WTC11 (cell line): Measurements from ENCODE around the gene NFE2L3. TPM values are rescaled to one million over a fixed set of nuclear protein-coding genes. Genes with fewer than 3 reads are reported as not detected.

ENCODE experiments used
- ATAC-seq: fragments of 200-7000 bp; cut with Tn5 transposase; 2 replicates; pipeline ENCODE4 v1.10.0; 2021; ENCODE audit warnings: mild to moderate bottlenecking, moderate library complexity
- CTCF ChIA-PET: fragments of 300-600 bp; sonication (Branson Sonifier 250); formaldehyde crosslinking; loops from one replicate; lab custom pipeline; 2021; ENCODE audit warnings: antibody characterized with exemption; lab: Charles Lee
- POLR2A ChIA-PET: fragments of 350-600 bp; sonication (Branson Sonifier 250); formaldehyde crosslinking; loops from one replicate; lab custom pipeline; 2021; ENCODE audit warnings: antibody characterized with exemption; lab: Charles Lee
- DNase-seq: peaks from one replicate; pipeline ENCODE4 v3.0.0; 2021; ENCODE audit warnings: low spot score
- H3K27ac Mint-ChIP-seq: 2 replicates; pipeline ENCODE4 v1.8.0; 2021; ENCODE audit warnings: mixed read lengths
- H3K27me3 Mint-ChIP-seq: 2 replicates; pipeline ENCODE4 v1.8.0; 2021; ENCODE audit warnings: low read depth, mild to moderate bottlenecking, moderate library complexity, mixed read lengths
- H3K36me3 Mint-ChIP-seq: 2 replicates; pipeline ENCODE4 v1.8.0; 2021; ENCODE audit warnings: mixed read lengths
- H3K4me1 Mint-ChIP-seq: 2 replicates; pipeline ENCODE4 v1.8.0; 2022; ENCODE audit warnings: mixed read lengths
- H3K4me3 Mint-ChIP-seq: 2 replicates; pipeline ENCODE4 v1.8.0; 2021; ENCODE audit warnings: mild to moderate bottlenecking, moderate library complexity, mixed read lengths
- H3K9me3 Mint-ChIP-seq: 2 replicates; pipeline ENCODE4 v1.8.0; 2021; ENCODE audit warnings: mixed read lengths
- ARID4B ChIP-seq: sonication (generic); formaldehyde crosslinking; IDR thresholded peaks from 2 replicates; pipeline ENCODE4 v1.8.0; 2023; ENCODE audit warnings: missing genetic modification reagents, mild to moderate bottlenecking, borderline replicate concordance
- FOXP1 ChIP-seq: sonication (generic); formaldehyde crosslinking; IDR thresholded peaks from 2 replicates; pipeline ENCODE4 v1.8.0; 2022; ENCODE audit warnings: missing genetic modification reagents, mild to moderate bottlenecking, moderate library complexity, borderline replicate concordance
- FOXP4 ChIP-seq: sonication (generic); formaldehyde crosslinking; IDR thresholded peaks from 2 replicates; pipeline ENCODE4 v1.8.0; 2022; ENCODE audit warnings: mild to moderate bottlenecking, missing genetic modification reagents
- IRF1 ChIP-seq: sonication (generic); formaldehyde crosslinking; IDR thresholded peaks from 2 replicates; pipeline ENCODE4 v1.8.0; 2023; ENCODE audit warnings: missing genetic modification reagents
- JUN ChIP-seq: sonication (generic); formaldehyde crosslinking; IDR thresholded peaks from 2 replicates; pipeline ENCODE4 v1.8.0; 2023; ENCODE audit warnings: mild to moderate bottlenecking, missing genetic modification reagents
- KAT7 ChIP-seq: sonication (generic); formaldehyde crosslinking; IDR thresholded peaks from 2 replicates; pipeline ENCODE4 v1.8.1; 2023; ENCODE audit warnings: missing genetic modification reagents, mild to moderate bottlenecking, borderline replicate concordance
- NFE2L1 ChIP-seq: sonication (generic); formaldehyde crosslinking; IDR thresholded peaks from 2 replicates; pipeline ENCODE4 v1.8.1; 2023; ENCODE audit warnings: missing genetic modification reagents
- PRDM15 ChIP-seq: sonication (generic); formaldehyde crosslinking; IDR thresholded peaks from 2 replicates; pipeline ENCODE4 v1.8.0; 2022; ENCODE audit warnings: missing genetic modification reagents
- SMAD3 ChIP-seq: sonication (generic); formaldehyde crosslinking; IDR thresholded peaks from 2 replicates; pipeline ENCODE4 v1.8.0; 2022; ENCODE audit warnings: missing genetic modification reagents, mild to moderate bottlenecking, borderline replicate concordance
- SP1 ChIP-seq: sonication (generic); formaldehyde crosslinking; conservative IDR thresholded peaks from 2 replicates; pipeline ENCODE4 v1.8.1; 2022; ENCODE audit warnings: missing genetic modification reagents
- TP53 ChIP-seq: sonication (generic); formaldehyde crosslinking; IDR thresholded peaks from 2 replicates; pipeline ENCODE4 v1.8.1; 2023; ENCODE audit warnings: mild to moderate bottlenecking, missing genetic modification reagents
- USF2 ChIP-seq: sonication (generic); formaldehyde crosslinking; IDR thresholded peaks from 2 replicates; pipeline ENCODE4 v1.8.1; 2023; ENCODE audit warnings: mild to moderate bottlenecking, missing genetic modification reagents, moderate library complexity
- ZNF219 ChIP-seq: sonication (generic); formaldehyde crosslinking; IDR thresholded peaks from 2 replicates; pipeline ENCODE4 v1.8.0; 2023; ENCODE audit warnings: missing genetic modification reagents, mild to moderate bottlenecking, borderline replicate concordance
- ZNF317 ChIP-seq: sonication (generic); formaldehyde crosslinking; IDR thresholded peaks from 2 replicates; pipeline ENCODE4 v1.8.1; 2023; ENCODE audit warnings: low read depth, mild to moderate bottlenecking, moderate library complexity, missing genetic modification reagents, borderline replicate concordance
- total RNA-seq: library from RNA; stranded (reverse); gene quantifications from 3 replicates; pipeline ENCODE4 v1.2.3, GENCODE V29; 2021

Gene NFE2L3
- total RNA-seq, 1 experiment from 2014 or later = 66.8 TPM

- TF ChIP-seq ARID4B = peak; percentile 58; the same call in 1 of the 2 replicates
- peak; percentile 94 for TF ChIP-seq SMAD3
- peak; percentile 65; the same call in 1 of the 2 replicates for TF ChIP-seq ZNF219 (CRISPR knock-in tag)
- TF ChIP-seq, all 79 proteins: peak for 30
These were observed 48.6 kb downstream of the NFE2L3 start, which contains the start of gene HNRNPA2B1 (continued) for GRCh38 chr7:26200444-26201246.

- Mint-ChIP-seq H3K27ac (peak within 1 kb of the TSS; percentile 100), H3K4me1 (peaks cover 41% of the 10 kb centered on the region), H3K4me3 (peak within 1 kb of the TSS; percentile 100), H3K36me3 (peaks cover 73% of the 10 kb centered on the region), H3K9me3 (no peaks in the 10 kb centered on the region), H3K27me3 (peaks cover 3% of the 10 kb centered on the region)
- ChIA-PET POLR2A (interaction anchor here (0.6 to 2.4 kb wide), 13 partner anchors 9 to 252 kb away, joined by 3 to 10 read pairs (median 4); partner anchors contain the start of gene NFE2L3), CTCF (no interaction called here)
- DNase-seq = peak; percentile 96
- ATAC-seq = peak; percentile 67
- TF ChIP-seq IRF1 (CRISPR knock-in tag) = peak; percentile 40; the same call in 1 of the 2 replicates
- peak; percentile 29; the same call in 1 of the 2 replicates for TF ChIP-seq USF2
- TF ChIP-seq SP1 (CRISPR knock-in tag) = peak; percentile 77
- TF ChIP-seq PRDM15 (CRISPR knock-in tag) = peak; percentile 17; the same call in 1 of the 2 replicates
- no peak for TF ChIP-seq FOXP1 (CRISPR knock-in tag)
- peak; percentile 58; the same call in 1 of the 2 replicates for TF ChIP-seq ARID4B
- TF ChIP-seq NFE2L1 (CRISPR knock-in tag) = no peak
- peak; percentile 59; the same call in 1 of the 2 replicates for TF ChIP-seq KAT7 (CRISPR knock-in tag)
- no peak for TF ChIP-seq ZNF317
- no peak for TF ChIP-seq JUN
- TF ChIP-seq FOXP4 (CRISPR knock-in tag) = peak; percentile 90
- TF ChIP-seq TP53 (CRISPR knock-in tag) = 0 out of 2 replicates have a peak, but pooled peaks have one; percentile 49
These were observed 49.4 kb downstream of the NFE2L3 start, which contains the start of gene CBX3 for GRCh38 chr7:26201247-26202018. TSS of gene CBX3 (plus strand) at chr7:26201745. CDS start at chr7:26202999, 1,254 bp downstream.
